GM19328 (cell line): ENCODE results near the gene TCF12.

ENCODE experiments used
- ATAC-seq: cut with Tn5 transposase; IDR thresholded peaks from one replicate; pipeline ENCODE4 v1.9.1; 2021; ENCODE audit warnings: mild to moderate bottlenecking, moderate library complexity; ENCODE audit not compliant: unreplicated experiment

TCF12 gene

GRCh38 chr15:57309856-57310760 is 391.7 kb downstream of the TCF12 start:
- no peak for ATAC-seq

- no peak for ATAC-seq
Observed at GRCh38 chr15:57310876-57311275, 392.4 kb downstream of the TCF12 start.

- ATAC-seq = no peak
Observed at GRCh38 chr15:57312006-57312317, 393.5 kb downstream of the TCF12 start.

GRCh38 chr15:57312318-57313133 is 394.1 kb downstream of the TCF12 start:
- ATAC-seq = no peak

GRCh38 chr15:57313134-57313483 is 394.7 kb downstream of the TCF12 start:
- ATAC-seq = no peak

GRCh38 chr15:57314221-57314620 is 395.8 kb downstream of the TCF12 start:
- no peak for ATAC-seq

GRCh38 chr15:57316451-57316850 is 398.0 kb downstream of the TCF12 start:
- no peak for ATAC-seq

- no peak for ATAC-seq
Observed at GRCh38 chr15:57319226-57319918, 400.9 kb downstream of the TCF12 start.

- no peak for ATAC-seq
Observed at GRCh38 chr15:57319919-57320560, 401.6 kb downstream of the TCF12 start.

- ATAC-seq = no peak
Observed at GRCh38 chr15:57320631-57321220, 402.3 kb downstream of the TCF12 start.

GRCh38 chr15:57321485-57321884 is 403.0 kb downstream of the TCF12 start:
- no peak for ATAC-seq

- no peak for ATAC-seq
Observed at GRCh38 chr15:57321973-57322601, 403.6 kb downstream of the TCF12 start.

- no peak for ATAC-seq
Observed at GRCh38 chr15:57322602-57323250, 404.3 kb downstream of the TCF12 start.

- no peak for ATAC-seq
Observed at GRCh38 chr15:57323299-57323805, 404.9 kb downstream of the TCF12 start.

- no peak for ATAC-seq
Observed at GRCh38 chr15:57323806-57324589, 405.6 kb downstream of the TCF12 start.

GRCh38 chr15:57324590-57324890 is 406.1 kb downstream of the TCF12 start:
- no peak for ATAC-seq

GRCh38 chr15:57324944-57325679 is 406.7 kb downstream of the TCF12 start:
- ATAC-seq = no peak

- no peak for ATAC-seq
Observed at GRCh38 chr15:57326196-57326595, 407.8 kb downstream of the TCF12 start.
